Breast epithelium (tissue), 4 donors: ENCODE data around the gene TXNL4A. TPM values are rescaled to one million over a fixed set of nuclear protein-coding genes. Genes with fewer than 3 reads are reported as not detected.

Experiments
- DNase-seq, 2 donors: peaks; one replicate each; pipeline ENCODE4 v3.0.0-alpha.2; 2019; ENCODE audit warnings: low spot score in 2 of 2
- H3K27ac ChIP-seq, 2 donors: fragments of 200-600 bp; sonication (generic) in 1 of 2; one replicate each; pipeline ENCODE4 v1.5.1; 2016 to 2019; ENCODE audit warnings: mild to moderate bottlenecking in 1 of 2
- H3K27me3 ChIP-seq, 2 donors: fragments of 200-600 bp; sonication (generic) in 1 of 2; one replicate each; pipeline versions ENCODE4 v1.5.1 to v1.6.0; 2017 to 2019; ENCODE audit warnings: control low read depth in 1 of 2, mild to moderate bottlenecking in 1 of 2
- H3K36me3 ChIP-seq: fragments of 200-600 bp; one replicate; pipeline ENCODE4 v1.5.1; 2019
- H3K4me1 ChIP-seq, 2 donors: fragments of 200-600 bp; sonication (generic); one replicate each; pipeline ENCODE4 v1.5.1; 2016 to 2019; ENCODE audit warnings: control low read depth in 1 of 2
- H3K4me3 ChIP-seq, 3 donors: fragments of 200-600 bp; sonication (generic); 1 replicate in 2 of 3; 2 replicates in 1 of 3; pipeline ENCODE4 v1.5.1; 2016 to 2019; ENCODE audit warnings: mild to moderate bottlenecking in 3 of 3, moderate library complexity in 2 of 3
- H3K9me3 ChIP-seq, 2 donors: fragments of 200-600 bp; sonication (generic) in 1 of 2; one replicate each; pipeline ENCODE4 v1.5.1; 2016 to 2019; ENCODE audit warnings: control low read depth in 1 of 2
- POLR2A ChIP-seq: fragments of 450-650 bp; IDR thresholded peaks from one replicate; pipeline ENCODE4 v1.6.1; 2016; ENCODE audit warnings: antibody characterized with exemption, mild to moderate bottlenecking, moderate library complexity
- POLR2AphosphoS5 ChIP-seq, 3 donors: sonication (generic); formaldehyde crosslinking; IDR thresholded peaks; one replicate each; pipeline ENCODE4 v1.6.1; 2017; ENCODE audit warnings: antibody characterized with exemption in 3 of 3
- intact Hi-C: fragments of 100-400 bp; cut with DNase I; formaldehyde crosslinking; loops from one replicate; pipeline ENCODE4 v1.15.1; 2023; ENCODE audit warnings: low total_unique reads
- total RNA-seq, 3 donors: library from RNA; depleted of rRNA; stranded (reverse); fragments of >200 nt; gene quantifications; one replicate each; pipeline ENCODE4 v1.1.0, GENCODE V29; 2016
- TF ChIP-seq, protein P1 (sequence below), 3 donors: fragments of 450-650 bp; IDR thresholded peaks; one replicate each; pipeline ENCODE4 v1.5.1; 2016 to 2017; ENCODE audit warnings: antibody characterized with exemption in 3 of 3, mild to moderate bottlenecking in 3 of 3, moderate library complexity in 3 of 3

Gene TXNL4A
- total RNA-seq, 3 donors from 2014 or later, result 21.4 to 39.2 (median 23.9) TPM

DNA sequence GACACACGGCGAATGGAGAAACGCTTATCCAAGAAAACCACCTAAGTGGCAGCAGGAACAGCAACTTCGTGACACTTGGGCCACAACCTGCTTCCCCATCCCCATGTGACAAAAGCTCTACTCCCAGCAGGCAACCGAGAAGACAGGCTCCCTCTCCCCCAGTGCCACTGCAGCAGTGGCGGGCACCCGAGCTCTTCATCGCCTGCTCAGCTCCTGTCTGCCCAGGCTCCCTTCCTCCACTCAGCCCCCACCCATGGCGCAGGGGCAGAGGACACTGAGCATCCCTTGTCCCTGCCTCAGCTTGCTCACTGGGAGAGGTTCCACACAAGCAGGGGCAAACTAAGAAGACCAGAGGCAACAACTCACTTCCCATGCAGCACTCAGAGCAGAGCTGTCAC is 59.8 kb downstream of the TXNL4A start:
- no peaks in the 10 kb centered on the region for H3K36me3 ChIP-seq
- DNase-seq, result peak in 1 of 2 donors; percentile 17
- H3K27ac ChIP-seq, result no peak overlapping the region
- H3K9me3 ChIP-seq, result peaks cover 19 to 41% of the 10 kb centered on the region in 2 donors
- intact Hi-C loops, result no loop called here
- no peaks in the 10 kb centered on the region for H3K27me3 ChIP-seq
- H3K4me3 ChIP-seq, result no peak overlapping the region
- TF ChIP-seq, protein P1, sequence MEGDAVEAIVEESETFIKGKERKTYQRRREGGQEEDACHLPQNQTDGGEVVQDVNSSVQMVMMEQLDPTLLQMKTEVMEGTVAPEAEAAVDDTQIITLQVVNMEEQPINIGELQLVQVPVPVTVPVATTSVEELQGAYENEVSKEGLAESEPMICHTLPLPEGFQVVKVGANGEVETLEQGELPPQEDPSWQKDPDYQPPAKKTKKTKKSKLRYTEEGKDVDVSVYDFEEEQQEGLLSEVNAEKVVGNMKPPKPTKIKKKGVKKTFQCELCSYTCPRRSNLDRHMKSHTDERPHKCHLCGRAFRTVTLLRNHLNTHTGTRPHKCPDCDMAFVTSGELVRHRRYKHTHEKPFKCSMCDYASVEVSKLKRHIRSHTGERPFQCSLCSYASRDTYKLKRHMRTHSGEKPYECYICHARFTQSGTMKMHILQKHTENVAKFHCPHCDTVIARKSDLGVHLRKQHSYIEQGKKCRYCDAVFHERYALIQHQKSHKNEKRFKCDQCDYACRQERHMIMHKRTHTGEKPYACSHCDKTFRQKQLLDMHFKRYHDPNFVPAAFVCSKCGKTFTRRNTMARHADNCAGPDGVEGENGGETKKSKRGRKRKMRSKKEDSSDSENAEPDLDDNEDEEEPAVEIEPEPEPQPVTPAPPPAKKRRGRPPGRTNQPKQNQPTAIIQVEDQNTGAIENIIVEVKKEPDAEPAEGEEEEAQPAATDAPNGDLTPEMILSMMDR (IDR thresholded peaks at IDR 0.05), result no peak
- TF ChIP-seq POLR2A (no peak), POLR2AphosphoS5 (IDR thresholded peaks at IDR 0.05) (no peak)
- H3K4me1 ChIP-seq, result no peaks in the 10 kb centered on the region

- peak; percentile 11 to 40 for DNase-seq
- peaks cover 19 to 37% of the 10 kb centered on the region in 2 donors for H3K9me3 ChIP-seq
- no peaks in the 10 kb centered on the region for H3K4me1 ChIP-seq
- no peaks in the 10 kb centered on the region for H3K36me3 ChIP-seq
- intact Hi-C loops, result no loop called here
- no peak overlapping the region for H3K27ac ChIP-seq
- H3K4me3 ChIP-seq, result no peak overlapping the region
- H3K27me3 ChIP-seq, result no peaks in the 10 kb centered on the region
- no peak for TF ChIP-seq POLR2AphosphoS5 (IDR thresholded peaks at IDR 0.05)
- TF ChIP-seq, protein P1 (IDR thresholded peaks at IDR 0.05), result no peak
- no peak for TF ChIP-seq POLR2A
Measured at GRCh38 chr18:79927607-79928562, 60.5 kb downstream of the TXNL4A start.

- Histone ChIP-seq H3K27me3 (no peaks in the 10 kb centered on the region), H3K4me3 (no peak overlapping the region), H3K27ac (no peak overlapping the region), H3K4me1 (no peaks in the 10 kb centered on the region), H3K9me3 (peaks cover 19 to 32% of the 10 kb centered on the region in 2 donors), H3K36me3 (no peaks in the 10 kb centered on the region)
- TF ChIP-seq POLR2A (no peak), POLR2AphosphoS5 (IDR thresholded peaks at IDR 0.05) (no peak)
- TF ChIP-seq, protein P1 (IDR thresholded peaks at IDR 0.05), result no peak
- DNase-seq, result peak; percentile 12 to 24
- intact Hi-C loops, result no loop called here
Measured at GRCh38 chr18:79926715-79927606, 61.4 kb downstream of the TXNL4A start.

DNA sequence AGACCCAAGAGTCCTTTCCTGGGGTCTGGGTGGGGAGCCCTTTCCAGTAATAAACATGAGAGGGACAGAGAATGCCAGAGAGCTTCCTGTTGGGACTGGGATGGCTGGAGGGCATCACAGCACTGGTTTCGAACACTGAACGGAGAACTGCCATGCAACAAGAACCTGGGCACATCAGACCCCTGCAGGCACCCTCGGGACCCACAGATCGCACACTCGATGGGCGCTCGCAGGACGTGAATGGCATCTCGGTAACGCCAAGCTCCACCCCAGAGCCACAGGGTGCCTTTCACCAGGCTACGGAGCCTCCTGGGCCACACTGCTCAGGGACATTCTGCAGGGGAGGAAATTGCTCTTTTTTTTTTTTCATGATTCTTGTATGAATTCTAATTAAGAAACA is 62.1 kb downstream of the TXNL4A start:
- TF ChIP-seq, protein P1 (IDR thresholded peaks at IDR 0.05), result no peak
- TF ChIP-seq POLR2AphosphoS5 (IDR thresholded peaks at IDR 0.05), result no peak
- Histone ChIP-seq H3K27me3 (no peaks in the 10 kb centered on the region), H3K4me3 (no peak overlapping the region), H3K4me1 (no peaks in the 10 kb centered on the region), H3K27ac (no peak overlapping the region), H3K36me3 (no peaks in the 10 kb centered on the region), H3K9me3 (peaks cover 13 to 26% of the 10 kb centered on the region in 2 donors)
- intact Hi-C loops, result no loop called here
- peak; percentile 10 to 20 for DNase-seq
